ENCODE results near the gene DPH3.

DNA sequence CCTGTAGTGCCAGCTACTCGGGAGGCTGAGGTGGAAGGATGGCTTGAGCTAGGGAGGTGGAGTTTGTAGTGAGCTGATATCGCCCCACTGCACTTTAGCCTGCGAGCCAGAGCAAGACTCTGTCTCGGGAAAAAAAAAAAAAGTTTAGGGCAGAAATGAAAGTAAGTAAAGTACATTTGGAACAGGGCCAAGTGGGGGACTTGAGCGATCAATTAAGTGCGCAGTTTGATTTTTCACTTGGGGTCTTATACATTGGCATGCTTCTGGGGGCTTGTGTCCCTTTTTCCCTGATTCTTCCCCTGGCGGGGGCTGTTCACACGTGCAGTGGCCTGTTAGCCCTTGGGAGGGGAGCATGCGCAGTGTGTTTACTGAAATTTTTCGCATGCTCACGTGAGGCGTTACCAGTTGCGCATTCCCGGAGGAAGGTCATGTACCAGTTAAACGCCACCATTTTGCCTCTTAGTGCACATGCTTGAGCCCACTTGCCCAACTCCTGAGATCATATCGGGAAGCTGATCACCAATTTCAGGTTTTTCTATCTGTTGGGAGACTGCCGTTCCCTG, 48.3 kb downstream of the DPH3 start:
- TF ChIP-seq, protein P1, sequence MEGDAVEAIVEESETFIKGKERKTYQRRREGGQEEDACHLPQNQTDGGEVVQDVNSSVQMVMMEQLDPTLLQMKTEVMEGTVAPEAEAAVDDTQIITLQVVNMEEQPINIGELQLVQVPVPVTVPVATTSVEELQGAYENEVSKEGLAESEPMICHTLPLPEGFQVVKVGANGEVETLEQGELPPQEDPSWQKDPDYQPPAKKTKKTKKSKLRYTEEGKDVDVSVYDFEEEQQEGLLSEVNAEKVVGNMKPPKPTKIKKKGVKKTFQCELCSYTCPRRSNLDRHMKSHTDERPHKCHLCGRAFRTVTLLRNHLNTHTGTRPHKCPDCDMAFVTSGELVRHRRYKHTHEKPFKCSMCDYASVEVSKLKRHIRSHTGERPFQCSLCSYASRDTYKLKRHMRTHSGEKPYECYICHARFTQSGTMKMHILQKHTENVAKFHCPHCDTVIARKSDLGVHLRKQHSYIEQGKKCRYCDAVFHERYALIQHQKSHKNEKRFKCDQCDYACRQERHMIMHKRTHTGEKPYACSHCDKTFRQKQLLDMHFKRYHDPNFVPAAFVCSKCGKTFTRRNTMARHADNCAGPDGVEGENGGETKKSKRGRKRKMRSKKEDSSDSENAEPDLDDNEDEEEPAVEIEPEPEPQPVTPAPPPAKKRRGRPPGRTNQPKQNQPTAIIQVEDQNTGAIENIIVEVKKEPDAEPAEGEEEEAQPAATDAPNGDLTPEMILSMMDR (IDR thresholded peaks at IDR 0.05): no peak
- TF ChIP-seq EP300 (IDR thresholded peaks at IDR 0.05): no peak
